Neural crest cell (in vitro differentiated cells): ENCODE measurements around the gene GPSM1. TPM values are rescaled to one million over a fixed set of nuclear protein-coding genes. Genes with fewer than 3 reads are reported as not detected.

Source experiments
- DNase-seq: peaks from one replicate; pipeline ENCODE4 v3.0.0; 2021; ENCODE audit warnings: low read depth, mixed read lengths, low spot score
- H3K27ac Mint-ChIP-seq: one replicate; pipeline ENCODE4 v1.8.0; 2021; ENCODE audit warnings: mild to moderate bottlenecking, mixed read lengths; ENCODE audit not compliant: unreplicated experiment
- H3K27me3 Mint-ChIP-seq: 2 replicates; pipeline ENCODE4 v1.8.0; 2021; ENCODE audit warnings: low read depth, mild to moderate bottlenecking, mixed read lengths
- H3K36me3 Mint-ChIP-seq: 2 replicates; pipeline ENCODE4 v1.8.0; 2021; ENCODE audit warnings: low read depth, mild to moderate bottlenecking, mixed read lengths
- H3K4me1 Mint-ChIP-seq: 2 replicates; pipeline ENCODE4 v1.8.0; 2021; ENCODE audit warnings: mixed read lengths
- H3K4me3 Mint-ChIP-seq: one replicate; pipeline ENCODE4 v1.8.0; 2021; ENCODE audit warnings: mild to moderate bottlenecking, mixed read lengths
- H3K9me3 Mint-ChIP-seq: 2 replicates; pipeline ENCODE4 v1.8.0; 2021; ENCODE audit warnings: mixed read lengths
- total RNA-seq: library from RNA; stranded (reverse); gene quantifications from 2 replicates; pipeline ENCODE4 v1.2.1, GENCODE V29; 2021
- TF ChIP-seq, protein P1 (sequence below): fragments of 200-600 bp; sonication (generic); conservative IDR thresholded peaks from 2 replicates; pipeline ENCODE4 v1.5.0; 2021; ENCODE audit warnings: antibody characterized with exemption, mild to moderate bottlenecking

The GPSM1 gene
- total RNA-seq, 1 donor from 2014 or later: 56.7 TPM

DNA sequence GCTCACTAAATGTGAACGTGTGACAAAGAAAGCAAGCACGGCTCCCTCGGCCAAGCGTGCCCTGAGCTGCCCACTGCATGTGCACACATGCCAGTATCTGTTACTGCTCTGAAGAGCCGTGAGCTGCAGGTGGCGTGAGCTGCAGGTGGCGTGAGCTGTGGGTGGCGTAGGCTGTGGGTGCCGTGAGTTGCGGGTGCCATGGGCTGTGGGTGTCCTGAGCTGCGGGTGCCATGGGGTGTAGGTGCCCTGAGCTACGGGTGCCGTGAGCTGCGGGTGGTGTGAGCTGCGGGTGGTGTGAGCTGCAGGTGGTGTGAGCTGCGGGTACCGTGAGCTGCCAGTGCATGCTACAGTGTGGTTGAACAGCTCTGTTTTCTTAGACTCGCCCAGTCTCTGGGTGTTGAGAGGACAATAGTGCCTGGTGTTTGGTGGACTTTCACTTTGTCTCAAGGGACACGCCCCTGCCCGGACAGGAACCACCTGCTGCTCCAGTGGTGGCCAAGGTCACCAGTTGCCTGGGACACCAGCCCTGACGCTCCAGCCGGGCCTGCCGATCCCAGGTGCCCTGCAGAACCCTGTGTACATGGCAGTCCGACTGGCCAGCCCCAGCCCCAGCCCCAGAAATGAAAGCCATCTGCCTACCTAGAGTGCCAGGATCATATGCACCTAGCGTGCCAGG is 30.2 kb upstream of the GPSM1 start:
- Mint-ChIP-seq H3K27ac (no peak overlapping the region), H3K4me1 (peaks cover 7% of the 10 kb centered on the region), H3K36me3 (no peaks in the 10 kb centered on the region), H3K27me3 (no peaks in the 10 kb centered on the region), H3K4me3 (no peak overlapping the region), H3K9me3 (no peaks in the 10 kb centered on the region)
- no peak for DNase-seq
- TF ChIP-seq, protein P1, sequence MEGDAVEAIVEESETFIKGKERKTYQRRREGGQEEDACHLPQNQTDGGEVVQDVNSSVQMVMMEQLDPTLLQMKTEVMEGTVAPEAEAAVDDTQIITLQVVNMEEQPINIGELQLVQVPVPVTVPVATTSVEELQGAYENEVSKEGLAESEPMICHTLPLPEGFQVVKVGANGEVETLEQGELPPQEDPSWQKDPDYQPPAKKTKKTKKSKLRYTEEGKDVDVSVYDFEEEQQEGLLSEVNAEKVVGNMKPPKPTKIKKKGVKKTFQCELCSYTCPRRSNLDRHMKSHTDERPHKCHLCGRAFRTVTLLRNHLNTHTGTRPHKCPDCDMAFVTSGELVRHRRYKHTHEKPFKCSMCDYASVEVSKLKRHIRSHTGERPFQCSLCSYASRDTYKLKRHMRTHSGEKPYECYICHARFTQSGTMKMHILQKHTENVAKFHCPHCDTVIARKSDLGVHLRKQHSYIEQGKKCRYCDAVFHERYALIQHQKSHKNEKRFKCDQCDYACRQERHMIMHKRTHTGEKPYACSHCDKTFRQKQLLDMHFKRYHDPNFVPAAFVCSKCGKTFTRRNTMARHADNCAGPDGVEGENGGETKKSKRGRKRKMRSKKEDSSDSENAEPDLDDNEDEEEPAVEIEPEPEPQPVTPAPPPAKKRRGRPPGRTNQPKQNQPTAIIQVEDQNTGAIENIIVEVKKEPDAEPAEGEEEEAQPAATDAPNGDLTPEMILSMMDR: no peak

- Mint-ChIP-seq H3K27me3 (no peaks in the 10 kb centered on the region), H3K4me1 (peaks cover 7% of the 10 kb centered on the region), H3K4me3 (no peak overlapping the region), H3K36me3 (no peaks in the 10 kb centered on the region), H3K27ac (no peak overlapping the region), H3K9me3 (no peaks in the 10 kb centered on the region)
- DNase-seq: no peak
- TF ChIP-seq, protein P1: no peak
Measured at GRCh38 chr9:136297766-136298735, 29.3 kb upstream of the GPSM1 start.

DNA sequence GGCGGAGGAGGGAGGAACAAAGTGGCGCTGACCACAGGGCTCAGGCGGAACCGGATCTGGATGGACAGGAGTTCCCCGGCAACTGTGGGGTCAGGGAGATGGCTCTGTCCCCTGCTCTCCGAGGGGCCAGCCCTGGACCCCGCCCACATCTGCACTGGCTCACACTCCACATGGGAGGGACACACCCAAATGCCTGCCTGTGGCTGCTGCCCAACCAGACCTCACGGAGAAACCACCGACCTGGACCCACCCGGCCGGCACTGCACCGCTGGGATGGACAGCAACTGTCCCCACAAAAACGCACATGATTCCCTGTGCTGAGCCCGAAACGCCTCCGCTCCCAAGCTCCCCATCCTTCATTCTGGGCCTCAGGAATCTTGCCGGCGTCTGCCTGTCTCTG is 28.2 kb upstream of the GPSM1 start:
- Mint-ChIP-seq H3K27me3 (no peaks in the 10 kb centered on the region), H3K36me3 (no peaks in the 10 kb centered on the region), H3K4me1 (peaks cover 7% of the 10 kb centered on the region), H3K4me3 (no peak overlapping the region), H3K9me3 (no peaks in the 10 kb centered on the region), H3K27ac (no peak overlapping the region)
- TF ChIP-seq, protein P1: no peak
- DNase-seq: no peak

DNA sequence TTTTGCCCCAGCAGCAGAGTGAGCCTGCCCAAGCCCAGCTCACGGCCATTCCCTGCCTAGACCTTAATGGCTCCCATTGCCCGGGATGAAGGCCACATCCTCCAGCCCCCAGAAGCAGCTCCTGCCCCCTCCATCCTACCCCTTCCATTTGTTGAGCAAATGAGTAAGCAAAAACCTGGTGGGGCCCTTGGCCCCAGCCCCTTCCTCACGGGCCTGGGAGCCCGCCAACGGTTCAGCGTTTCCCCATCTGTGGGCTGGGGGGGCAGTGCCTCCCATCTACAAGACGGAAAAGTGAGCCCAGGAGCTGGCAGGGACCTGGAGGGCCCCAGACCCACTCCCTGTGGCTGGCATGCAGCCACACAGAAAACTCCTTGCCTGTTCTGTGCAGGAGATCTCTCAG is 27.8 kb upstream of the GPSM1 start:
- Mint-ChIP-seq H3K9me3 (no peaks in the 10 kb centered on the region), H3K36me3 (no peaks in the 10 kb centered on the region), H3K27ac (no peak overlapping the region), H3K27me3 (no peaks in the 10 kb centered on the region), H3K4me1 (peaks cover 7% of the 10 kb centered on the region), H3K4me3 (no peak overlapping the region)
- DNase-seq: no peak
- TF ChIP-seq, protein P1: no peak

- TF ChIP-seq, protein P1: no peak
- DNase-seq: no peak
- peaks cover 7% of the 10 kb centered on the region for H3K4me1 Mint-ChIP-seq
- H3K9me3 Mint-ChIP-seq: no peaks in the 10 kb centered on the region
- no peaks in the 10 kb centered on the region for H3K36me3 Mint-ChIP-seq
- H3K27ac Mint-ChIP-seq: no peak overlapping the region
- no peak overlapping the region for H3K4me3 Mint-ChIP-seq
- H3K27me3 Mint-ChIP-seq: no peaks in the 10 kb centered on the region
Measured at GRCh38 chr9:136300016-136300545, 27.3 kb upstream of the GPSM1 start.
